H1 (cell line): ENCODE data around the gene TAS2R50.

Experiments used
- POLR2A ChIP-seq, 2 experiments: IDR thresholded peaks; 1 replicate in 1 of 2; 2 replicates in 1 of 2; pipeline ENCODE4 v1.6.1; 2011; ENCODE audit warnings: low read depth in 2 of 2, low read length in 2 of 2, mild to moderate bottlenecking in 2 of 2; ENCODE audit errors: control extremely low read depth in 1 of 2
- SIN3A ChIP-seq, 2 experiments: IDR thresholded peaks in 1 of 2; conservative IDR thresholded peaks in 1 of 2; 2 replicates each; pipeline ENCODE4 v1.6.1; 2011 to 2012; ENCODE audit warnings: low read length in 2 of 2, improper control_type of control experiment in 1 of 2, low read depth in 1 of 2, mild to moderate bottlenecking in 1 of 2
- SP4 ChIP-seq: IDR thresholded peaks from 2 replicates; pipeline ENCODE4 v1.6.1; 2012; ENCODE audit warnings: low read length, inconsistent platforms
- TF ChIP-seq, protein P1 (sequence below), 3 experiments: IDR thresholded peaks; 1 replicate in 2 of 3; 2 replicates in 1 of 3; pipeline versions ENCODE4 v1.5.1 to v1.6.1; 2011; ENCODE audit warnings: low read length in 3 of 3, mild to moderate bottlenecking in 3 of 3, inconsistent platforms in 2 of 3, low read depth in 1 of 3, moderate library complexity in 1 of 3; ENCODE audit not compliant: insufficient read depth in 1 of 3; ENCODE audit errors: control extremely low read depth in 1 of 3

DNA sequence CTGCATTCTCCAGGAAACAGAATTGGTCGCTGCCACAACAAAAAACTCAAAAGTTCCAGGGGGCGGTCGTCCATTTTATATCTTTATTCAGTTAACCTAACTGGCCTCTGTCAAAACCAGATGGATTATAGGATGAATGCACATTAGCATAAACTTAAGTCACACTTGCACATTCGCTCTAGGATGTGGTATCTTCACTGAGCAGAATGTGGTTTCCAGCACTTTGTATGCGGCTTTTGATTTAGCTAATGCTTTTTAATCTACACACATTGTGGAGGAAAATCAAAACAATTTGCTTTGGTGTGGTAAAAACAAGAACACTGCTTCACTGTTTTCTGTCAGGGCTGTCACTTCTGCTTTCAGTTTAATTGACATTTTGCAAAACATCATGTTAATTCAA, 4.5 kb downstream of the TAS2R50 start:
- TF ChIP-seq, protein P1, sequence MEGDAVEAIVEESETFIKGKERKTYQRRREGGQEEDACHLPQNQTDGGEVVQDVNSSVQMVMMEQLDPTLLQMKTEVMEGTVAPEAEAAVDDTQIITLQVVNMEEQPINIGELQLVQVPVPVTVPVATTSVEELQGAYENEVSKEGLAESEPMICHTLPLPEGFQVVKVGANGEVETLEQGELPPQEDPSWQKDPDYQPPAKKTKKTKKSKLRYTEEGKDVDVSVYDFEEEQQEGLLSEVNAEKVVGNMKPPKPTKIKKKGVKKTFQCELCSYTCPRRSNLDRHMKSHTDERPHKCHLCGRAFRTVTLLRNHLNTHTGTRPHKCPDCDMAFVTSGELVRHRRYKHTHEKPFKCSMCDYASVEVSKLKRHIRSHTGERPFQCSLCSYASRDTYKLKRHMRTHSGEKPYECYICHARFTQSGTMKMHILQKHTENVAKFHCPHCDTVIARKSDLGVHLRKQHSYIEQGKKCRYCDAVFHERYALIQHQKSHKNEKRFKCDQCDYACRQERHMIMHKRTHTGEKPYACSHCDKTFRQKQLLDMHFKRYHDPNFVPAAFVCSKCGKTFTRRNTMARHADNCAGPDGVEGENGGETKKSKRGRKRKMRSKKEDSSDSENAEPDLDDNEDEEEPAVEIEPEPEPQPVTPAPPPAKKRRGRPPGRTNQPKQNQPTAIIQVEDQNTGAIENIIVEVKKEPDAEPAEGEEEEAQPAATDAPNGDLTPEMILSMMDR (IDR thresholded peaks at IDR 0.05; ENCODE audit: control extremely low read depth in 1 of 3, insufficient read depth in 1 of 3, low read depth in 1 of 3, low read length in 3 of 3): no peak
- no peak for TF ChIP-seq POLR2A (IDR thresholded peaks at IDR 0.05; ENCODE audit: control extremely low read depth in 1 of 2, low read depth in 2 of 2, low read length in 2 of 2)
- no peak for TF ChIP-seq SIN3A (conservative IDR thresholded peaks at IDR 0.05 in 1 of 2, IDR thresholded peaks at IDR 0.05 in 1 of 2; ENCODE audit: low read depth in 1 of 2, low read length in 2 of 2)
- no peak for TF ChIP-seq SP4
